Motor neuron (in vitro differentiated cells): Measurements from ENCODE around the gene ENKUR. TPM values are rescaled to one million over a fixed set of nuclear protein-coding genes. Genes with fewer than 3 reads are reported as not detected.

ENCODE experiments used
- ATAC-seq, 8 experiments: fragments of 200-7000 bp; cut with Tn5 transposase; replicated peaks in 6 of 8; 2 replicates each; pipeline ENCODE4 v1.8.0; 2021; ENCODE audit warnings: mild to moderate bottlenecking in 8 of 8, moderate library complexity in 8 of 8
- H3K27ac ChIP-seq, 2 donors: fragments of 250-450 bp; sonication (Bioruptor Pico); 2 replicates each; pipeline ENCODE4 v1.9.0; 2021; ENCODE audit warnings: antibody characterized with exemption in 2 of 2, mild to moderate bottlenecking in 2 of 2, moderate library complexity in 1 of 2
- H3K4me1 ChIP-seq, 2 donors: fragments of 250-450 bp; sonication (Bioruptor Pico); replicated peaks in 1 of 2; 2 replicates each; pipeline ENCODE4 v1.6.1; 2021; ENCODE audit warnings: antibody characterized with exemption in 2 of 2, mild to moderate bottlenecking in 2 of 2, moderate library complexity in 1 of 2
- H3K4me3 ChIP-seq, 5 donors: fragments of 250-450 bp; sonication (Bioruptor Pico); 2 replicates each; pipeline ENCODE4 v1.9.0; 2021; ENCODE audit warnings: antibody characterized with exemption in 5 of 5, mild to moderate bottlenecking in 5 of 5, moderate library complexity in 4 of 5
- WGBS, 10 experiments: fragments of 450-650 bp; shearing (Covaris generic); methylation state at CpG; one replicate each; pipeline ENCODE4 v1.0.0; 2022; 5-methylcytosine and 5-hydroxymethylcytosine counted together
- in situ Hi-C, 9 experiments: fragments of 400-800 bp; cut with MboI; loops; one replicate each; pipeline ENCODE4 v1.15.0; 2021; ENCODE audit warnings: low sequenced_read_pairs in 9 of 9, low pct_unique_long_range_greater_than_20kb in 2 of 9; ENCODE audit not compliant: unreplicated experiment in 9 of 9
- total RNA-seq, 8 experiments: library from RNA; unstranded; fragments of 300-600 nt; gene quantifications; 2 replicates each; pipeline versions ENCODE4 v1.2.3 to v1.2.4, GENCODE V29; 2022

ENKUR gene, protein sequence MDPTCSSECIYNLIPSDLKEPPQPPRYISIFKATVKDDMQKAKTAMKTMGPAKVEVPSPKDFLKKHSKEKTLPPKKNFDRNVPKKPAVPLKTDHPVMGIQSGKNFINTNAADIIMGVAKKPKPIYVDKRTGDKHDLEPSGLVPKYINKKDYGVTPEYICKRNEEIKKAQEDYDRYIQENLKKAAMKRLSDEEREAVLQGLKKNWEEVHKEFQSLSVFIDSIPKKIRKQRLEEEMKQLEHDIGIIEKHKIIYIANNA
- 10 to 100 TPM in 1 of 8 experiments, 1 to 10 TPM in 5, under 1 TPM in 2; 0.45 to 33.6 (median 4.1) TPM for total RNA-seq

DNA sequence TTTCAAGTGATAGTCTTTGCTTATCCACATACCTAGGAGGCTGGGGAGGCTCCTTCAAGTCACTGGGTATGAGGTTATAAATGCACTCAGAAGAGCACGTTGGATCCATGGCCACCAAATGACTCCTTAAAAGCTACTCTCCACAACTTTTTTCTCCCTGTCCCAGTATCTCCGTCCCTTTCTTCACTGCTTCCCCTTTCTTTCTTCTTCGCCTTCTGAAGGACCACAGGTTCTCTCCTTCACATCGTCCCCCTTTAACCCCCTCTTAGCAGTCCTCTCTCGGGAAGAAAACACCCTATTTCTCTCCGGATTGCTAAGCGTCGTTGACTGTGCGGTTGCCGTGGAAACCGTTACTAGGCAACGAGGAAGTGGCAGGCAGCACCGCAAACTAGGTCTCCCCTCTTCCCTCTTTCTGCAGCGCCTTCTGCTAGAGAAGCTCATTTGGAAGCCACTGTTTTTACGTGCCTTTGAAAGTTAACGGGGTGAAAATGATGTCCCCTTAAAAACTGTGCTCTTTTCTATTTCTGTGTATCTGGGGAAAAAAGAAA, at the start of gene ENKUR:
Gene ENKUR, minus strand, starts transcription at position 331 of the 548 bp plus-strand sequence. Its CDS starts 222 bp downstream, at position 109.
- in situ Hi-C loops = no loop called here
- Histone ChIP-seq H3K4me3 (peak within 1 kb of the TSS; percentile 42 to 56 (median 46)), H3K4me1 (peaks cover 9 to 13% of the 10 kb centered on the region in 2 donors), H3K27ac (peak within 1 kb of the TSS; percentile 79 to 93)
- WGBS, 10 experiments = 0 to 8% (median 2%) methylated on average over 4 to 15 of the region's 16 CpGs; no CpG with 5 or more reads in 2 of the 10 experiments
- peak; percentile 55 to 70 (median 62) for ATAC-seq

DNA sequence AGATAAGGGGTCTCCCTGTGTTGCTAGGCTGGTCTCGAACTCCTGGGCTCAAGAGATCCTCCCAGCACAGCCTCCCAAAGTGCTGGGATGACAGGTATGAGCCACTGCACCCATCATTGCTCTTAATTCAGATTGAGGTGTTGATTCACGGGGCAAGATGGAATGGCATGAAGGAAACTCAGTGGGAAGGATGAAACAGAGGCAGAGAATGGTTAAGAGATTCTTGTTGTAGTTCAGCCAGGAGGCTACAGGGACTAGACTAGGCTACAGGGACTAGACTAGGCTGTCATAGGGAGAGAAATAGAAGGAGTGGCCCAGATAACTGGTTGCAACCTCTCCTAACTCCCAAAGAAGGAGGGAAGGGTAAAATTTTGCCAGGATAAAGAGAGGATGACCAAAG, 48.4 kb upstream of the ENKUR start:
- ATAC-seq = no peak
- in situ Hi-C loops = no loop called here
- Histone ChIP-seq H3K4me1 (peaks cover 0 to 5% of the 10 kb centered on the region in 2 donors), H3K4me3 (no peak overlapping the region), H3K27ac (no peak overlapping the region)
- 0 to 96% (median 84%) methylated on average over 1 to 2 of the region's 2 CpGs; no CpG with 5 or more reads in 3 of the 10 experiments for WGBS, 10 experiments

DNA sequence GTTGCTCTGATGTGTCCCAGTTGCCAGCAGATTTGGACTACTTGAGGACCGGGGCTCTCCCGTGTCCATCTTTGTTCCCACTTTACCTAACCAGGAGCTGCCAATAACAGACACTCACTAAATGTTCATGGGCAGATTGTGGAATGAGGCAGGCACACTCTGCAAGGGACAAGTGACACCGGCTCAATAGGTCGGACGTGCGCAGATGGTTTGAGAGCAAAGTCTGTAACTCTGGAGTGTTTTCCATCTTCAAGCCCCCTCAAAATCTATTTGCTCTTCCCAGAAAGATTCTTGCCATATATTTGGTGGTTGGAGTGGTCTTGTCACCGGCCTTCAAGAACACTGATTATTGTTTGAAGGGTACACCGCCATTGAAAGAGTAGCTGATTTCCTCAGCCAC, 47.7 kb upstream of the ENKUR start:
- no peak overlapping the region for H3K27ac ChIP-seq
- ATAC-seq = no peak
- no peak overlapping the region for H3K4me3 ChIP-seq
- peaks cover 0 to 5% of the 10 kb centered on the region in 2 donors for H3K4me1 ChIP-seq
- WGBS, 10 experiments = 60 to 100% (median 90%) methylated on average over 1 to 8 of the region's 8 CpGs; no CpG with 5 or more reads in 1 of the 10 experiments
- in situ Hi-C loops = no loop called here

DNA sequence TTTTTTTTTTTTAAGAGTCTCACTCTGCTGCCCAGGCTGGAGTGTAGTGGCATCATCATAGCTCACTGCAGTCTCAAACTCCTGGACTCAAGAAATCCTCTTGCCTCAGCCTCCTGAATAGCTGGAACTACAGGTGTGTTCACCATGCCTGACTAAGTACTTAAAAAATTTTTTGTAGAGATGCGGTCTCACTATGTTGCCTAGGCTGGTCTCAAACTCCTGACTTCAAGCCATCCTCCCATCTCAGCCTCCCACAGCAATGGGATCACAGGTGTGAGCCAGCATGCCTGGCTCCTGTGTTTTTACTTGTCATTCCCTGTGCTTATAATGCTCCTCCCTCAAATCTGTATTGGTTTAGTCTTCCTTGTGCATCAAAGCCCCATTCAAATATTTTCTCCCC, 47.2 kb upstream of the ENKUR start:
- Histone ChIP-seq H3K27ac (no peak overlapping the region), H3K4me1 (peaks cover 0 to 3% of the 10 kb centered on the region in 2 donors), H3K4me3 (no peak overlapping the region)
- ATAC-seq = no peak
- in situ Hi-C loops = no loop called here
- WGBS, 10 experiments = 83 to 100% (median 86%) methylated on average over 1 of the region's 1 CpG; no CpG with 5 or more reads in 7 of the 10 experiments

DNA sequence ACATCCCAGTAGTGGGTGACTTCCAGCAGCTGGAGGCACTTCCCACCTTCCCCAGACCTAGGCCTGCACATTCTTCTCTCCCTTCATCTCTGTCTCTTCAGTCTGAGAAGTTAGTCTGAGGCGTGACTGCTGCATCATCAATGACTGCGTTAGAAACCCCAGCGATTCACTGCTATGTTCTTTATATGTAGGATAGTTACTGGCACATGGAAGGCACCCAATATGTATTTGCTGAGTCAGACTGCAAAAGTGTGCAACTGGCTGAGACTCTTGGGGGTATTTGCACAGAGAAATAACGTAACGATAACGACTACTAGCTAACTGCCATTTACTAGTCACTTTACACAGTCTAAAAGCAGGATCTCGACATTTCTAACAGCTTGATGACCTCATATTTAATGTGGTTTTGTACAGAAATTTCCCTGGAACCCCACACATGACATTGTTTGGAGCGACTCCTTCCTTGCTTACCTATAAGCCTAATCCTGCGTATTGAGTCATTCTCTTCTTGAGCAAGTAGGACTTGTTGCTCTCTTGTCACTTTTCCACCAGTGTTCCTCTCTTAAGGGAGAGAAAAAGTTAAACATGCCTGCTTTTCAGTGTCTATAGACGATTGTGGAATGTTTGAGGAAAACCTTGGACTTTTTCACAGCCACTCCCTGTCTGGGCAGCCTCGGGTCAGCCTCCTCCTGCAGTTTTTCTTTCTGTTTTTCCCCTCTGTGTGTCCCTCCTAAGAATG, 45.9 kb upstream of the ENKUR start:
- Histone ChIP-seq H3K4me3 (no peak overlapping the region), H3K4me1 (no peaks in the 10 kb centered on the region), H3K27ac (no peak overlapping the region)
- in situ Hi-C loops = no loop called here
- ATAC-seq = peak in 3 of 8 experiments; percentile 35 to 69 (median 38)
- WGBS, 10 experiments = 40 to 89% (median 67%) methylated on average over 2 to 10 of the region's 11 CpGs; no CpG with 5 or more reads in 3 of the 10 experiments

DNA sequence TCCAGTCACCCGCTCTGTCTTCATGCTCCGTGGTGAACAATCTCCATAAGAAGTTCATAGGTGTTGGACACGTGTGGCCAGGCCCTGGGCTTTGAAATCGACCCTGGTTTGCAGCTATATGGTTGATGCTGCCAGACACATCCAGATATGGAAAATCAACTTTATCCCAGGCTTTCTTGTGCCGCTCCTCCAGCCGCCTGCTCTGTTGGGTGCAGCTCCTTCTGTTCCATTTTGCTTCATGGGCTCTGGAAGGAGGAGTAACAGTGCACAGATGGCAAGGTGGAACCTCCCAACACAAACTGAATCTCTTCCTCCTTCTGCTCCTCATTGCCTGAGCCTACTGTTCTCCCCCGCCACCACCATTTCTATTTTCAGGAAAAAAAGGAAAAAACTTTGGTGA, 45.2 kb upstream of the ENKUR start:
- no peak overlapping the region for H3K27ac ChIP-seq
- WGBS, 10 experiments = 74 to 100% (median 95%) methylated on average over 1 to 7 of the region's 7 CpGs; no CpG with 5 or more reads in 2 of the 10 experiments
- ATAC-seq = no peak
- H3K4me1 ChIP-seq = no peaks in the 10 kb centered on the region
- no peak overlapping the region for H3K4me3 ChIP-seq
- in situ Hi-C loops = no loop called here

DNA sequence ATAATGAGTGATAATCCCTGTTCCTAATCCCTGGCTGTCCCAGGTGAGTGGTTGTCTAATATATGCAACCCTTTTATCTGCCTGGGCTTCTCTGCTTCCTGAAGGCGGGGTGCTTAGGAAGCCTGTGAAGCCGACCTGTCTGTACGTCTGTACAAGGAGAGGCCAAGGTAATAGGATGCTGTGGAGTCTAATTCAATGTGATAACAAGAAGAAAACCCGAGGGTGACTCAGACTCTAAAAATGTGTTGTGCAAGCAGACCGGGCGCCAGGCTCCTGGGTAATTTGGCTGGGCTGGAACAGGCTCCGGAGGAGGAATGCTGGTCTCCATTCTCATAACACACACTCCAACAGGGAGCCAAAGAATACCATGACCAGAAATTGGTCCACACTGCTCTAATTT, 44.0 kb upstream of the ENKUR start:
- WGBS, 10 experiments = 0 to 83% (median 60%) methylated on average over 1 to 7 of the region's 7 CpGs; no CpG with 5 or more reads in 3 of the 10 experiments
- H3K27ac ChIP-seq = no peak overlapping the region
- ATAC-seq = peak in 3 of 8 experiments; percentile 24 to 41 (median 25)
- no peak overlapping the region for H3K4me3 ChIP-seq
- in situ Hi-C loops = no loop called here
- H3K4me1 ChIP-seq = no peaks in the 10 kb centered on the region

DNA sequence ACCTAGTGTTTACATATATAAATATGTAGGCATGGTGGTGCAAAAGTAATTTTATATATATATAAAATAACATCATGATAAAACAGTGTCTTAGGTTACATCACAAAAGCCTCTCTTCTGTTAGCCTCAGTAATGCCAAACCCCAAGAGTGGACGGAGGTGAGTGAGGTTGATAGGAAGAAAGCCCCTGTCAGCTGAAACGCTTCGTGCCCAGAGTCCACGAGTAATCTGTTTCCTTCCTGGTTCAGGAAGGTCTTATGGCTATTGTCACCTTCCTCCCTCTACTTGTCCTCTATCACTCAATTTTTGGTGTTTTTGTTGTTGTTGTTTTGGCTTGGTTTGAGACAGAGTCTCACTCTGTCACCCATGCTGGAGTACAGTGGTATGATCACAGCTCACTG, 41.9 kb upstream of the ENKUR start:
- ATAC-seq = no peak
- WGBS, 10 experiments = 80 to 100% (median 91%) methylated on average over 1 to 4 of the region's 4 CpGs; no CpG with 5 or more reads in 4 of the 10 experiments
- in situ Hi-C loops = no loop called here
- no peaks in the 10 kb centered on the region for H3K4me1 ChIP-seq
- H3K4me3 ChIP-seq = no peak overlapping the region
- no peak overlapping the region for H3K27ac ChIP-seq

DNA sequence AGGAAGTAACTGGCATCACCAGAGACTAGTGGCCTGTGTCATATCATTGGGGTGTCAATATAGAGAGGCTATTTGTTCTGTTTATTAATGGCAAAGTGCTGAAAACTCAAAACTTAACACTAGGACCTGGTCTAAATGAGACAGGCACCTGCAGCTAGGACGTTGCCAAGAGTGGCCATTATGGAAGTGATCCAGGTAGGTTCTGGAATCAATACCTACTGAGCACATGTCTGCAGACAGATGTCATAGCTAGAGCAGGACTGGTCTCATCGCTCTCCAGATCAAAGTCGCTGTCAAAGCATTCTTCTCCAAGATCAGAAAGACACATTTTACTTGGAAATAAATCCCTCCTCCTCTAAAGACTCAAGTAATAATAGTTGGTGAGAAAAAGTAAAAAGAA, 40.8 kb upstream of the ENKUR start:
- no peak overlapping the region for H3K27ac ChIP-seq
- no peak overlapping the region for H3K4me3 ChIP-seq
- in situ Hi-C loops = no loop called here
- H3K4me1 ChIP-seq = no peaks in the 10 kb centered on the region
- 0 to 93% (median 68%) methylated on average over 1 to 3 of the region's 3 CpGs; no CpG with 5 or more reads in 2 of the 10 experiments for WGBS, 10 experiments
- ATAC-seq = no peak

DNA sequence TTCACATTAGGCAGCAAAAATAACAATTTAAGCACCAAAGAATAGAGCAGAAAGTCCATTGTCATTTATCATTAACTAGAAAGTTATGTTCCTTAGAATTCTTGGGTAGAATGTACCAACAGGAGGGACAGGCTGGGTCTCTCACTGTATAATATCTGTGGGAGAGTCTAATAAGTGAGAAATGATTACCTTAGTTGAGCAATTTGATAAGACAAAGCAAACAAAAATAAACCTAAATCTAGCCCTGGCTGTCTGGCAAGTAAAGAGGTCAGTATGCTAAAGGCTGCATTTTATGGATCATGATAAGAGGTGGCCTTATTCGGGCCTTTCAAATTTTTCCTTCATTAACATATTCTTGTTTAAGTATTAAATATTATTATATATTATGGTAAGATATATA, 36.1 kb upstream of the ENKUR start:
- no peak overlapping the region for H3K27ac ChIP-seq
- no peak overlapping the region for H3K4me3 ChIP-seq
- no peak for ATAC-seq
- WGBS, 10 experiments = 57 to 100% (median 76%) methylated on average over 1 of the region's 1 CpG; no CpG with 5 or more reads in 4 of the 10 experiments
- in situ Hi-C loops = no loop called here
- no peaks in the 10 kb centered on the region for H3K4me1 ChIP-seq

DNA sequence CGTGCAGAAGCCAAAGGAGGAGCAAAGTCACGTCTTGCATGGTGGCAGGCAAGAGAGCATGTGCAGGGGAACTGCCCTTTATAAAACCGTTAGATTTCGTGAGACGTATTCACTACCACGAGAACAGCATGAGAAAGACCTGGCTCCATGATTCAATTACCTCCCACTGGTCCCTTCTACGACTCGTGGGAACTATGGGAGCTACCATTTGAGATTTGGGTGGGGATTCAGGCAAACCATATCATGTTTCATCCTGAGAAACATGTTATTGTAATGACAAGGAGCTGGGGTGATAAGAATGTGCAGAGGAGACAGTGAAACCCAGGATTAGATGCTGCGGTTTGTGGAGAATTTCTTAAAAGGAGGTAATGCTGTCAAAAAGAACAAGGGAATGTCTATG, 34.4 kb upstream of the ENKUR start:
- 58 to 100% (median 86%) methylated on average over 1 to 9 of the region's 9 CpGs; no CpG with 5 or more reads in 2 of the 10 experiments for WGBS, 10 experiments
- Histone ChIP-seq H3K4me1 (no peaks in the 10 kb centered on the region), H3K27ac (no peak overlapping the region), H3K4me3 (no peak overlapping the region)
- in situ Hi-C loops = no loop called here
- ATAC-seq = no peak

DNA sequence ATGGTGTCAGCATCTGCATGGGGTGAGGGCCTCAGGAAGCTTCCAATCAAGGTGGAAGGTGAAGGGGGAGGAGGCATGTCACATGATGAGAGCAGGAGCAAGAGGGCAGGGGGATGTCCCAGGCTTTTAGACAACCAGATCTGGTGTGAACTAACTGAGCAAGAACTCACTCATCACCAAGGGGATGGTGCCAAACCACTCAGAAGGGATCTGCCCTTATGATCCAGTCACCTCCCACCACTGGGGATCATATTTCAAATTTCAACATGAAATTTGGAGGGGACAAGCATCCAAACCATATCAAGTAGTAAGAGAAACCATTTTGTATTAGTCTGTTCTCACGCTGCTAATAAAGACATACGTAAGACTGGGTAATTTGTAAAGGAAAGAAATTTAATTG, 34.0 kb upstream of the ENKUR start:
- Histone ChIP-seq H3K4me3 (no peak overlapping the region), H3K27ac (no peak overlapping the region), H3K4me1 (no peaks in the 10 kb centered on the region)
- ATAC-seq = no peak
- 87 to 100% (median 100%) methylated on average over 1 to 2 of the region's 2 CpGs; no CpG with 5 or more reads in 4 of the 10 experiments for WGBS, 10 experiments
- in situ Hi-C loops = no loop called here

DNA sequence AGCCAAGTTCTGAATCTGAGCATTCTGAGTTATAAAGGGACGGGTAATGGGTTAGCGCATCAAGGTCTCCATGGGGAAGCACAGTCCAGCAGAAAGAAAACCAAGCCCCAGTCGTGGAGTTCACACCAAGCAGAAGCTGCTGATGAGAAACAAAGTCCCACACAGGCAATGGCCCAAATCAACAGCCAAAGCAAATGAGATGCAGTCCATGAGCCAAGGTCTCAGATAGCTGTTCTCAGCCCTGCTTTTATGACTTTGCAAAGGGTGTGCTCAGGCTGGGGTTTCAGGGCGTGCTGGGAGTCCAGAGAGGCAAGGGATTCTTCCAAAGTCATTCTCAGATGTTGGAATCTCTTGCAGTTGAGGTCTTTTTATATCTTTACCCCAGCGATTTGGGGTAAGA, 32.5 kb upstream of the ENKUR start:
- in situ Hi-C loops = no loop called here
- H3K27ac ChIP-seq = no peak overlapping the region
- WGBS, 10 experiments = 40 to 89% (median 84%) methylated on average over 1 to 5 of the region's 5 CpGs; no CpG with 5 or more reads in 1 of the 10 experiments
- H3K4me1 ChIP-seq = no peaks in the 10 kb centered on the region
- H3K4me3 ChIP-seq = no peak overlapping the region
- ATAC-seq = peak in 2 of 8 experiments; percentile 46 to 58
